Central memory CD8-positive, alpha-beta T cell (primary cell): ENCODE measurements around the gene SDCCAG8.

Experiments used
- ATAC-seq: fragments of 150-1000 bp; cut with Tn5 transposase; replicated peaks from 2 replicates; pipeline ENCODE4 v1.10.0; 2022; ENCODE audit warnings: mild to moderate bottlenecking, moderate FRiP score, moderate number of reproducible peaks; ENCODE audit not compliant: poor library complexity, severe bottlenecking; ENCODE audit errors: extremely low read depth
- DNase-seq, 2 donors: peaks; one replicate each; pipeline ENCODE4 v3.0.0; 2021; ENCODE audit warnings: low spot score in 2 of 2
- H3K27ac Mint-ChIP-seq: one replicate; pipeline ENCODE4 v1.8.0; 2022; ENCODE audit warnings: low read depth, mild to moderate bottlenecking, moderate library complexity, mixed read lengths
- H3K27me3 Mint-ChIP-seq: one replicate; pipeline ENCODE4 v1.8.0; 2022; ENCODE audit warnings: mixed read lengths
- H3K36me3 Mint-ChIP-seq: one replicate; pipeline ENCODE4 v1.8.0; 2022; ENCODE audit warnings: mild to moderate bottlenecking, moderate library complexity, mixed read lengths; ENCODE audit not compliant: insufficient read depth
- H3K4me1 Mint-ChIP-seq: one replicate; pipeline ENCODE4 v1.8.0; 2022; ENCODE audit warnings: mixed read lengths
- H3K4me3 Mint-ChIP-seq: one replicate; pipeline ENCODE4 v1.8.0; 2022; ENCODE audit warnings: mild to moderate bottlenecking, moderate library complexity, mixed read lengths
- H3K9me3 Mint-ChIP-seq: one replicate; pipeline ENCODE4 v1.8.0; 2022; ENCODE audit warnings: mixed read lengths

The SDCCAG8 gene

GRCh38 chr1:243354511-243355153 lies 98.8 kb downstream of the SDCCAG8 start:
- no peaks in the 10 kb centered on the region for H3K9me3 Mint-ChIP-seq
- peak overlapping the region; percentile 30 for H3K27ac Mint-ChIP-seq
- H3K27me3 Mint-ChIP-seq, result no peaks in the 10 kb centered on the region
- peaks cover 3% of the 10 kb centered on the region for H3K36me3 Mint-ChIP-seq
- no peak for ATAC-seq
- peak overlapping the region; percentile 65 for H3K4me3 Mint-ChIP-seq
- DNase-seq, result no peak
- H3K4me1 Mint-ChIP-seq, result peaks cover 13% of the 10 kb centered on the region

- no peak for ATAC-seq
These were observed 108.0 kb downstream of the SDCCAG8 start for GRCh38 chr1:243363832-243364231.

GRCh38 chr1:243364330-243364729 lies 108.5 kb downstream of the SDCCAG8 start:
- Mint-ChIP-seq H3K27ac (no peak overlapping the region), H3K27me3 (no peaks in the 10 kb centered on the region), H3K4me1 (no peaks in the 10 kb centered on the region), H3K9me3 (no peaks in the 10 kb centered on the region), H3K4me3 (no peak overlapping the region), H3K36me3 (peaks cover 1% of the 10 kb centered on the region)
- no peak for ATAC-seq
- no peak for DNase-seq

More at GRCh38 chr1:243363832-243364231, 108.0 kb downstream of the SDCCAG8 start:
- H3K36me3 Mint-ChIP-seq, result peaks cover 1% of the 10 kb centered on the region
- H3K27me3 Mint-ChIP-seq, result no peaks in the 10 kb centered on the region
- no peak overlapping the region for H3K27ac Mint-ChIP-seq
- no peaks in the 10 kb centered on the region for H3K4me1 Mint-ChIP-seq
- no peaks in the 10 kb centered on the region for H3K9me3 Mint-ChIP-seq
- no peak overlapping the region for H3K4me3 Mint-ChIP-seq
- no peak for DNase-seq

GRCh38 chr1:243364866-243365265 lies 109.0 kb downstream of the SDCCAG8 start:
- no peak overlapping the region for H3K27ac Mint-ChIP-seq
- no peak overlapping the region for H3K4me3 Mint-ChIP-seq
- peaks cover 1% of the 10 kb centered on the region for H3K36me3 Mint-ChIP-seq
- no peaks in the 10 kb centered on the region for H3K27me3 Mint-ChIP-seq
- H3K4me1 Mint-ChIP-seq, result no peaks in the 10 kb centered on the region
- ATAC-seq, result no peak
- no peak for DNase-seq
- no peaks in the 10 kb centered on the region for H3K9me3 Mint-ChIP-seq

GRCh38 chr1:243367314-243367713 lies 111.5 kb downstream of the SDCCAG8 start:
- no peaks in the 10 kb centered on the region for H3K36me3 Mint-ChIP-seq
- H3K27ac Mint-ChIP-seq, result no peak overlapping the region
- ATAC-seq (no peak), DNase-seq (no peak)
- no peaks in the 10 kb centered on the region for H3K9me3 Mint-ChIP-seq
- no peaks in the 10 kb centered on the region for H3K4me1 Mint-ChIP-seq
- H3K27me3 Mint-ChIP-seq, result no peaks in the 10 kb centered on the region
- no peak overlapping the region for H3K4me3 Mint-ChIP-seq

- ATAC-seq (no peak), DNase-seq (no peak)
These were observed 118.6 kb downstream of the SDCCAG8 start for GRCh38 chr1:243374412-243374811.

GRCh38 chr1:243375596-243375995 lies 119.8 kb downstream of the SDCCAG8 start:
- DNase-seq (no peak), ATAC-seq (no peak)
- no peaks in the 10 kb centered on the region for H3K4me1 Mint-ChIP-seq
- H3K4me3 Mint-ChIP-seq, result no peak overlapping the region
- H3K36me3 Mint-ChIP-seq, result peaks cover 4% of the 10 kb centered on the region
- H3K27me3 Mint-ChIP-seq, result no peaks in the 10 kb centered on the region
- H3K27ac Mint-ChIP-seq, result no peak overlapping the region
- H3K9me3 Mint-ChIP-seq, result peaks cover 10% of the 10 kb centered on the region

More at GRCh38 chr1:243374412-243374811, 118.6 kb downstream of the SDCCAG8 start:
- Mint-ChIP-seq H3K4me1 (no peaks in the 10 kb centered on the region), H3K27ac (no peak overlapping the region), H3K36me3 (peaks cover 3% of the 10 kb centered on the region), H3K9me3 (peaks cover 10% of the 10 kb centered on the region), H3K27me3 (no peaks in the 10 kb centered on the region), H3K4me3 (no peak overlapping the region)

- H3K27ac Mint-ChIP-seq, result no peak overlapping the region
- no peak overlapping the region for H3K4me3 Mint-ChIP-seq
- no peaks in the 10 kb centered on the region for H3K4me1 Mint-ChIP-seq
- H3K9me3 Mint-ChIP-seq, result peaks cover 10% of the 10 kb centered on the region
- ATAC-seq, result no peak
- DNase-seq, result no peak
- no peaks in the 10 kb centered on the region for H3K27me3 Mint-ChIP-seq
- H3K36me3 Mint-ChIP-seq, result peaks cover 6% of the 10 kb centered on the region
These were observed 122.8 kb downstream of the SDCCAG8 start for GRCh38 chr1:243378669-243379068.

GRCh38 chr1:243379208-243379607 lies 123.4 kb downstream of the SDCCAG8 start:
- H3K9me3 Mint-ChIP-seq, result peaks cover 5% of the 10 kb centered on the region
- no peak overlapping the region for H3K27ac Mint-ChIP-seq
- ATAC-seq (no peak), DNase-seq (no peak)
- no peaks in the 10 kb centered on the region for H3K27me3 Mint-ChIP-seq
- peaks cover 6% of the 10 kb centered on the region for H3K36me3 Mint-ChIP-seq
- H3K4me3 Mint-ChIP-seq, result no peak overlapping the region
- no peaks in the 10 kb centered on the region for H3K4me1 Mint-ChIP-seq

GRCh38 chr1:243379706-243380105 lies 123.9 kb downstream of the SDCCAG8 start:
- ATAC-seq (no peak), DNase-seq (no peak)
- Mint-ChIP-seq H3K4me1 (no peaks in the 10 kb centered on the region), H3K9me3 (peaks cover under 1% of the 10 kb centered on the region), H3K27me3 (no peaks in the 10 kb centered on the region), H3K27ac (no peak overlapping the region), H3K36me3 (peaks cover 6% of the 10 kb centered on the region), H3K4me3 (no peak overlapping the region)

- Mint-ChIP-seq H3K9me3 (no peaks in the 10 kb centered on the region), H3K36me3 (peaks cover 4% of the 10 kb centered on the region), H3K4me3 (no peak overlapping the region), H3K27me3 (no peaks in the 10 kb centered on the region), H3K4me1 (no peaks in the 10 kb centered on the region), H3K27ac (no peak overlapping the region)
- DNase-seq (no peak), ATAC-seq (no peak)
These were observed 132.4 kb downstream of the SDCCAG8 start for GRCh38 chr1:243388276-243388675.

- H3K4me3 Mint-ChIP-seq, result no peak overlapping the region
- no peaks in the 10 kb centered on the region for H3K9me3 Mint-ChIP-seq
- DNase-seq, result no peak
- H3K36me3 Mint-ChIP-seq, result no peaks in the 10 kb centered on the region
- H3K4me1 Mint-ChIP-seq, result no peaks in the 10 kb centered on the region
- no peaks in the 10 kb centered on the region for H3K27me3 Mint-ChIP-seq
- H3K27ac Mint-ChIP-seq, result no peak overlapping the region
- ATAC-seq, result no peak
These were observed 134.4 kb downstream of the SDCCAG8 start for GRCh38 chr1:243390162-243390791.

- DNase-seq, result no peak
- Mint-ChIP-seq H3K36me3 (no peaks in the 10 kb centered on the region), H3K27ac (no peak overlapping the region), H3K4me1 (no peaks in the 10 kb centered on the region), H3K9me3 (no peaks in the 10 kb centered on the region), H3K27me3 (no peaks in the 10 kb centered on the region), H3K4me3 (no peak overlapping the region)
- no peak for ATAC-seq
These were observed 135.5 kb downstream of the SDCCAG8 start for GRCh38 chr1:243391355-243391754.
